ENCODE measurements around the gene TRIM17.

DNA sequence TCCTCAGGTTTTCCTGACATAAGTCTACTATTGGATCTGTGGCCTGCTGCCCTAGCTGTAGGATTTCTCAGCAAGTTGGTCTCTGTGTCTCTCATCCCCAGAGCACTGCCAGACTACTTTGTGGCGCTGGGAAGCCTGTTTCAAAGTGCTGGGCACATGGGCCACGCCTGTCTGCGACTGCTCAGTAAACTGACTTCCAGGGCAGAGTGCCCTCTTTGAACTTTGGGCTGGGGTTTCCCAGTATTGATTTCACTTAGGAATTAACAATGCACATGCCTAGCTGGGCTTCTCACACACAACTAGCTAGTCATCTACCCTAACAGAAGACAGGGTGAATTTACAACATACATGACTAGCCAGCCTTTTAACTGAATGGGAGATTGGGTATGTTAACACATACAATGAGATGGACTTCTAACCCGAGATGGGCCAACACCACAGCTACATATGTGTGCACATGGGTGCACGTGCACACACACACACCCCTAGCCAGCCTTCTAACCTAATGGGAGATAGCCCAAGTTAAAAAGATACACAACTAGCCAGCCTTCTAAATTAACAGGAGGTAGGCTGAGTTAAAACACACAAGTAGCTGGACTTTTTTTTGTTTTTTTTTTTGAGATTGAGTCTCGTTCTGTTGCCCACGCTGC lies 6.9 kb upstream of the TRIM17 start:
- TF ChIP-seq CTCF (IDR thresholded peaks at IDR 0.05) (no peak), POLR2A (IDR thresholded peaks at IDR 0.05) (no peak)

Measured in adrenal gland (tissue), 5 donors.